Kidney (tissue), 14 donors: ENCODE data around the gene INPP5A. TPM values are rescaled to one million over a fixed set of nuclear protein-coding genes. Genes with fewer than 3 reads are reported as not detected.

Experiments used
- DNase-seq, 5 donors: peaks; one replicate each; pipeline ENCODE4 v3.0.0-alpha.2; 2013 to 2020
- FAIRE-seq: peaks from 2 replicates; lab custom pipeline; 2012; peaks lifted over from hg19 to GRCh38; lab: Jason Lieb, UNC
- H3K27ac ChIP-seq, 2 donors: one replicate each; pipeline ENCODE4 v1.7.0; 2013; ENCODE audit warnings: low read depth in 2 of 2, low read length in 2 of 2, inconsistent platforms in 1 of 2
- H3K27me3 ChIP-seq: one replicate; pipeline ENCODE4 v1.7.1; 2013; ENCODE audit warnings: low read length, inconsistent platforms; ENCODE audit not compliant: control insufficient read depth, insufficient read depth
- H3K36me3 ChIP-seq, 3 donors: one replicate each; pipeline versions ENCODE4 v1.7.0 to v1.7.1; 2013; ENCODE audit warnings: low read length in 3 of 3, control low read depth in 1 of 3, inconsistent platforms in 1 of 3; ENCODE audit not compliant: insufficient read depth in 3 of 3, control insufficient read depth in 2 of 3
- H3K4me1 ChIP-seq, 3 donors: one replicate each; pipeline versions ENCODE4 v1.7.0 to v1.7.1; 2013; ENCODE audit warnings: low read length in 3 of 3, inconsistent platforms in 1 of 3, low read depth in 1 of 3; ENCODE audit not compliant: control insufficient read depth in 2 of 3, insufficient read depth in 2 of 3
- H3K4me3 ChIP-seq, 3 donors: one replicate each; pipeline versions ENCODE4 v1.7.0 to v1.8.1; 2013; ENCODE audit warnings: low read length in 3 of 3, control low read depth in 1 of 3, inconsistent platforms in 1 of 3
- H3K9ac ChIP-seq, 3 donors: one replicate each; pipeline versions ENCODE4 v1.7.0 to v1.7.1; 2013; ENCODE audit warnings: low read length in 3 of 3, control low read depth in 1 of 3, inconsistent platforms in 1 of 3
- H3K9me3 ChIP-seq, 3 donors: one replicate each; pipeline versions ENCODE4 v1.7.0 to v1.7.1; 2013; ENCODE audit warnings: low read length in 3 of 3, control low read depth in 1 of 3, inconsistent platforms in 1 of 3; ENCODE audit not compliant: control insufficient read depth in 2 of 3, insufficient read depth in 1 of 3
- intact Hi-C: fragments of 100-400 bp; cut with DNase I; formaldehyde crosslinking; loops from one replicate; pipeline ENCODE4 v1.11.1; 2022
- polyA plus RNA-seq: library from polyadenylated mRNA; stranded (reverse); fragments of 350-450 nt; fragmentation: Illumina TruSeq; extraction: RNeasy Lipid Tissue Mini Kit (QIAGEN cat#74804); gene quantifications from one replicate; pipeline ENCODE4 v1.2.3, GENCODE V29; 2014; ENCODE audit warnings: low read depth, low replicate concordance; ENCODE audit not compliant: insufficient read depth
- total RNA-seq: library from RNA; stranded (reverse); fragmentation: NEBNext Ultra II Directional; extraction: Animal tissue kit (Norgen Biotek cat#: 25700); gene quantifications from one replicate; pipeline ENCODE4 v1.2.1, GENCODE V29; 2021
- TF ChIP-seq, protein P1 (sequence below): IDR thresholded peaks from 3 replicates; pipeline ENCODE4 v1.5.1; 2012; ENCODE audit warnings: mild to moderate bottlenecking, moderate library complexity, borderline replicate concordance; ENCODE audit not compliant: insufficient read depth; ENCODE audit errors: extremely low read depth
- donor health status: control.
- donor health status: control.
- donor health status: control.
- donor health status: control.
- donor health status: control.
- donor health status: DM: yes; HTN: yes; CAD: no.
- donor health status: Normal renal cell carcinoma (clear cell type).

Gene INPP5A
- total and polyA plus RNA-seq, 2 donors from 2014 or later, result 20.8 to 40.3 TPM

DNA sequence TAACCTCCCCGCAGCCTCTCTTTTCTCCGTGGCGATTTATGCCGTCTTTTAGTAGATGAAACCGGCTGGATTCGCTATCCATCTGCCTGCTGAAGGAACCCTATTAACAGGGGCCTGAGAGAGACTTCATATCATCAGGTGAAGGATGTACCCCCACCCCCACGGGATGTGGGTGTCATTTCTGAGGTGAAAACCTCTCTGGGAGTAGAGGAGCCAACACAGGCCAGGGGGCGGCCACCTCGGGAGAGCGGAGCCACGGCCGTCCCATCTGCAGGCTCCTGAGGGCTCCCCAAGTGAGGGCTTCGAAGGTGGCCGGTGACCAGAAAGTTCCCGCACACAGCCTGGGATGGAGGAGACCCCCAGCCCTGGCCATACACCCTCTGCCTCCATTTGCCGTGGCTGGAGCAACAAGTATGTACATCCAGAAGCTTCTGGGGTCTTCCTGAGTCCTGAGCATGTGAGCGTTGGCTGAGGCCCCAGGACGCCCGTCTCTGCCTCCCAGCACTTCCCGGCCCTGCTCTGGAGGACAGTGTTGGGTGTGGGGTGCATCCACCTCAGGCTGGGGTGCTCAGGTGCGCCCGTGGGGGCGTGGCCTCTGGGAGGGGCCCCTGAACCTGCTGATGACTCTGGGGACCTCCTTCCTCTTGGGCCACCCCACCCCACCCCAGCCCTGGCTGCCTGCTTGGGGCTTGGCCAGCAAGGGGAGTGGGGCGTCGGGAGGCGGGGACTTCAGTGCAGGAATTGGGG is 163.7 kb downstream of the INPP5A start:
- peaks cover 0 to 9% (median 0%) of the 10 kb centered on the region in 3 donors for H3K9me3 ChIP-seq
- no peak overlapping the region for H3K27ac ChIP-seq
- peak in 2 of 5 donors; percentile 33 to 65 for DNase-seq
- H3K36me3 ChIP-seq, result peaks cover 0 to 8% (median 4%) of the 10 kb centered on the region in 3 donors
- H3K4me1 ChIP-seq, result no peaks in the 10 kb centered on the region
- no peaks in the 10 kb centered on the region for H3K27me3 ChIP-seq
- FAIRE-seq, result no peak
- TF ChIP-seq, protein P1, sequence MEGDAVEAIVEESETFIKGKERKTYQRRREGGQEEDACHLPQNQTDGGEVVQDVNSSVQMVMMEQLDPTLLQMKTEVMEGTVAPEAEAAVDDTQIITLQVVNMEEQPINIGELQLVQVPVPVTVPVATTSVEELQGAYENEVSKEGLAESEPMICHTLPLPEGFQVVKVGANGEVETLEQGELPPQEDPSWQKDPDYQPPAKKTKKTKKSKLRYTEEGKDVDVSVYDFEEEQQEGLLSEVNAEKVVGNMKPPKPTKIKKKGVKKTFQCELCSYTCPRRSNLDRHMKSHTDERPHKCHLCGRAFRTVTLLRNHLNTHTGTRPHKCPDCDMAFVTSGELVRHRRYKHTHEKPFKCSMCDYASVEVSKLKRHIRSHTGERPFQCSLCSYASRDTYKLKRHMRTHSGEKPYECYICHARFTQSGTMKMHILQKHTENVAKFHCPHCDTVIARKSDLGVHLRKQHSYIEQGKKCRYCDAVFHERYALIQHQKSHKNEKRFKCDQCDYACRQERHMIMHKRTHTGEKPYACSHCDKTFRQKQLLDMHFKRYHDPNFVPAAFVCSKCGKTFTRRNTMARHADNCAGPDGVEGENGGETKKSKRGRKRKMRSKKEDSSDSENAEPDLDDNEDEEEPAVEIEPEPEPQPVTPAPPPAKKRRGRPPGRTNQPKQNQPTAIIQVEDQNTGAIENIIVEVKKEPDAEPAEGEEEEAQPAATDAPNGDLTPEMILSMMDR, result no peak
- no peak overlapping the region for H3K9ac ChIP-seq
- H3K4me3 ChIP-seq, result no peak overlapping the region
- intact Hi-C loops, result no loop called here

DNA sequence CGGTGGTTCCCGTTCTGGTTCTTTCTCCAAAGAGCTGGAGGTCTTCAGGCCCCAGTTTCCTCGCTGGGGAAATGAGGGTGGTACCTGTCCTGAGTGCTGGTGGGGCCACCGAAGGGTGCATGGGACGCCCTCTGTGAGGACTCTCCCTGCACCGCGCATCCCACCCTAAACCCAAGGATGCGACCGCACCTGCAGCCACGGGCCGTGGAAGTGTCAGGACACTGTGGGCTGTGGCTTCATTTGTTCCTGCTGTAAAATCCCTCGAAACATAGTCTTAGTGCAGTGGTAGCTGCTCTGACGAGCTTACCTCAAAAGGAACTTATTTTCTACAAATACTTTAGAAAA is 164.2 kb downstream of the INPP5A start:
- intact Hi-C loops, result no loop called here
- peaks cover 0 to 11% (median 4%) of the 10 kb centered on the region in 3 donors for H3K36me3 ChIP-seq
- H3K4me1 ChIP-seq, result no peaks in the 10 kb centered on the region
- FAIRE-seq (no peak), DNase-seq (peak in 2 of 5 donors; percentile 26 to 39)
- H3K9me3 ChIP-seq, result peaks cover 0 to 14% (median 0%) of the 10 kb centered on the region in 3 donors
- no peak overlapping the region for H3K4me3 ChIP-seq
- TF ChIP-seq, protein P1, result no peak
- H3K27ac ChIP-seq, result no peak overlapping the region
- H3K9ac ChIP-seq, result no peak overlapping the region
- H3K27me3 ChIP-seq, result no peaks in the 10 kb centered on the region

DNA sequence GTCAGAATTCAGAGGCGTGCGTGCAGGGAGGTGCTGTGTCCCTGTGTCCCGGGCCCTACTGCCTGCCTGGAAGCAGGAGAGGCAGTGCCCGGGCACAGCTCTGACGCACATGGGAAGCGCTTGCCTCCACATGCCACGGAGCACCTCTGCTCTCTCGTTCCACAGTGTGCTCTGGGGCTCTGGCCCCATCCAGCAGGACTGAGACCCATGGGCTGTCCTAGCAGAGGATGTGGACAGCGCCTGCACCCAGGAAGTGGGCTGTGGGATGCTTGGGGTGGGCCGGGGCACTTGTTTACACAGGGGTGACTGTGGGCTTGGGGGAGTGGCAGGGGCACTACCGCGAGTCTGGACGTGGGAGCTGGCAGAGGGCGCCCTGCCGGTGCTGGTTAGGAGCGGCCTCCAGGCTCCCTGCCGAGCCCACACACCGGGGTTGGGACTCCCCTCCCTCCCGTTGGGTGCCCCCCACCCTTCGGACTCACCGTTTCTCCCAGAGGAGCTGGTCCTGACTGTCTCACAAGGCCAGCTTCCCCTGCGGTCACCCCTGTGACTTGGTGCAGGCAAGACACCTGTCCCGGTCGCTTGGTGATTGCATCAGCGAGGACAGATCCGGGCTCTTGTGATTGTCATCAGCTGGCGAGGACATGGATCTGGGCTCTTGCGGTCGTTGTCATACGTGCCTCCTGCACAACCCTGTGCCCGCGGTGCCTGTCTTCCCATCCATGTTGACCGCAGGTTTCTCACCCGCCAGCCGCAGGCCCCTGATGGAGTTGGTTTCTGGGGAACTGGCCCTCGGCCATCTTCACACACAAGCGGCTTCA is 165.2 kb downstream of the INPP5A start:
- Histone ChIP-seq H3K27ac (no peak overlapping the region), H3K36me3 (peaks cover 0 to 11% (median 3%) of the 10 kb centered on the region in 3 donors), H3K9ac (no peak overlapping the region), H3K9me3 (peaks cover 0 to 14% (median 0%) of the 10 kb centered on the region in 3 donors), H3K27me3 (no peaks in the 10 kb centered on the region), H3K4me3 (no peak overlapping the region), H3K4me1 (no peaks in the 10 kb centered on the region)
- TF ChIP-seq, protein P1, result no peak
- intact Hi-C loops, result no loop called here
- DNase-seq (peak in 2 of 5 donors; percentile 40 to 69), FAIRE-seq (no peak)
